Liver (tissue), 9 donors: ENCODE results near the gene RESF1. TPM values are rescaled to one million over a fixed set of nuclear protein-coding genes. Genes with fewer than 3 reads are reported as not detected.
"Not testable (repeated sequence)": the region's sequence is repeated elsewhere in the genome, so short reads cannot be mapped to it uniquely, and the experiment has no call there.

ENCODE experiments used
- DNase-seq: peaks from one replicate; pipeline ENCODE4 v3.0.0-alpha.2; 2017; ENCODE audit warnings: low spot score
- H3K27ac ChIP-seq, 2 donors: one replicate each; pipeline ENCODE4 v1.7.0; 2013; ENCODE audit warnings: inconsistent platforms in 2 of 2, low read length in 2 of 2, control low read depth in 1 of 2, low read depth in 1 of 2, mild to moderate bottlenecking in 1 of 2
- H3K27me3 ChIP-seq, 4 donors: one replicate each; pipeline versions ENCODE4 v1.6.1 to v1.7.0; 2013; ENCODE audit warnings: low read length in 3 of 4, inconsistent platforms in 1 of 4, mild to moderate bottlenecking in 1 of 4, moderate library complexity in 1 of 4; ENCODE audit not compliant: control insufficient read depth in 4 of 4, insufficient read depth in 4 of 4
- H3K36me3 ChIP-seq, 4 donors: one replicate each; pipeline versions ENCODE4 v1.6.1 to v1.7.0; 2013; ENCODE audit warnings: low read length in 3 of 4, mild to moderate bottlenecking in 3 of 4, low read depth in 1 of 4, moderate library complexity in 1 of 4; ENCODE audit not compliant: control insufficient read depth in 4 of 4, insufficient read depth in 3 of 4
- H3K4me1 ChIP-seq, 4 donors: one replicate each; pipeline versions ENCODE4 v1.6.1 to v1.7.0; 2013; ENCODE audit warnings: low read length in 3 of 4, mild to moderate bottlenecking in 3 of 4, moderate library complexity in 1 of 4; ENCODE audit not compliant: control insufficient read depth in 4 of 4, insufficient read depth in 4 of 4
- H3K4me3 ChIP-seq, 3 donors: one replicate each; pipeline versions ENCODE4 v1.6.1 to v1.7.0; 2013; ENCODE audit warnings: low read length in 3 of 3, control low read depth in 1 of 3, low read depth in 1 of 3, mild to moderate bottlenecking in 1 of 3
- H3K9ac ChIP-seq, 2 donors: one replicate each; pipeline ENCODE4 v1.7.0; 2013; ENCODE audit warnings: low read length in 2 of 2, mild to moderate bottlenecking in 2 of 2, moderate library complexity in 2 of 2, control low read depth in 1 of 2, low read depth in 1 of 2
- H3K9me3 ChIP-seq, 4 donors: one replicate each; pipeline versions ENCODE4 v1.6.1 to v1.7.0; 2013; ENCODE audit warnings: low read length in 3 of 4; ENCODE audit not compliant: control insufficient read depth in 4 of 4
- ATF3 ChIP-seq: IDR thresholded peaks from 2 replicates; pipeline ENCODE4 v1.6.1; 2016; ENCODE audit warnings: antibody characterized with exemption
- EGR1 ChIP-seq, 2 donors: IDR thresholded peaks; 2 replicates each; pipeline ENCODE4 v1.6.1; 2016 to 2018; ENCODE audit warnings: antibody characterized with exemption in 2 of 2, low read depth in 2 of 2
- FOXA1 ChIP-seq: IDR thresholded peaks from 2 replicates; pipeline ENCODE4 v1.6.1; 2016; ENCODE audit warnings: antibody characterized with exemption
- FOXA2 ChIP-seq: IDR thresholded peaks from 2 replicates; pipeline ENCODE4 v1.6.1; 2016; ENCODE audit warnings: antibody characterized with exemption
- GABPA ChIP-seq, 2 donors: IDR thresholded peaks in 1 of 2; conservative IDR thresholded peaks in 1 of 2; 2 replicates each; pipeline ENCODE4 v1.6.1; 2016; ENCODE audit warnings: antibody characterized with exemption in 2 of 2, mild to moderate bottlenecking in 1 of 2, moderate library complexity in 1 of 2
- HNF4A ChIP-seq, 2 donors: conservative IDR thresholded peaks; 2 replicates each; pipeline ENCODE4 v1.6.1; 2016; ENCODE audit warnings: antibody characterized with exemption in 2 of 2, mild to moderate bottlenecking in 2 of 2
- HNF4G ChIP-seq: IDR thresholded peaks from 2 replicates; pipeline ENCODE4 v1.6.1; 2016; ENCODE audit warnings: antibody characterized with exemption
- JUND ChIP-seq, 2 donors: IDR thresholded peaks; 2 replicates each; pipeline ENCODE4 v1.6.1; 2016; ENCODE audit warnings: antibody characterized with exemption in 2 of 2
- MAX ChIP-seq: IDR thresholded peaks from 2 replicates; pipeline ENCODE4 v1.6.1; 2016; ENCODE audit warnings: antibody characterized with exemption
- NR2F2 ChIP-seq: IDR thresholded peaks from 2 replicates; pipeline ENCODE4 v1.6.1; 2016; ENCODE audit warnings: antibody characterized with exemption
- RAD21 ChIP-seq, 2 donors: IDR thresholded peaks; 2 replicates each; pipeline ENCODE4 v1.6.1; 2016; ENCODE audit warnings: antibody characterized with exemption in 2 of 2, mild to moderate bottlenecking in 2 of 2
- REST ChIP-seq: IDR thresholded peaks from 2 replicates; pipeline ENCODE4 v1.6.1; 2016; ENCODE audit warnings: antibody characterized with exemption, mild to moderate bottlenecking
- RXRA ChIP-seq, 2 donors: IDR thresholded peaks; 2 replicates each; pipeline ENCODE4 v1.6.1; 2017 to 2018; ENCODE audit warnings: antibody characterized with exemption in 2 of 2, mild to moderate bottlenecking in 1 of 2
- SP1 ChIP-seq: IDR thresholded peaks from 2 replicates; pipeline ENCODE4 v1.6.1; 2018; ENCODE audit warnings: antibody characterized with exemption, mild to moderate bottlenecking
- YY1 ChIP-seq: IDR thresholded peaks from 2 replicates; pipeline ENCODE4 v1.6.1; 2016; ENCODE audit warnings: antibody characterized with exemption, mild to moderate bottlenecking
- ZBTB33 ChIP-seq: IDR thresholded peaks from 2 replicates; pipeline ENCODE4 v1.6.1; 2016; ENCODE audit warnings: antibody characterized with exemption
- WGBS: extraction: QIAGEN DNeasy Blood & Tissue Kit; methylation state at CpG from one replicate; pipeline ENCODE4 v1.1.7; 2013; 5-methylcytosine and 5-hydroxymethylcytosine counted together
- polyA plus RNA-seq, 2 donors: library from polyadenylated mRNA; stranded (reverse) in 1 of 2; unstranded in 1 of 2; fragments of 200-250 nt in 1 of 2; fragments of >200 nt in 1 of 2; fragmentation: Nextera tagmentation in 1 of 2; extraction: Ambion mirVana in 1 of 2; gene quantifications; one replicate each; pipeline versions ENCODE4 v1.2.1 to v1.2.3, GENCODE V29; 2013 to 2015
- total RNA-seq, 2 donors: library from RNA; depleted of rRNA; stranded (reverse); fragments of >200 nt; gene quantifications; one replicate each; pipeline ENCODE4 v1.2.3, GENCODE V29; 2014
- donor health status: healthy.
- donor health status: healthy.
- donor health status: healthy.
- donor health status: healthy.
- donor health status: healthy.

The RESF1 gene
- total and polyA plus RNA-seq, 4 donors = 19.5 to 69.7 (median 37.2) TPM

GRCh38 chr12:31947971-31948370, 11.2 kb upstream of the RESF1 start:
- peaks cover 0 to 5% (median 0%) of the 10 kb centered on the region in 4 donors for H3K36me3 ChIP-seq
- WGBS = 93% methylated on average over 6 of the region's 6 CpGs
- H3K27me3 ChIP-seq = no peaks in the 10 kb centered on the region
- H3K4me1 ChIP-seq = peaks cover 0 to 5% (median 0%) of the 10 kb centered on the region in 4 donors
- H3K9me3 ChIP-seq = peaks cover 0 to 6% (median 2%) of the 10 kb centered on the region in 4 donors
- H3K4me3 ChIP-seq = peak overlapping the region in 1 of 3 donors; percentile 7
- no peak overlapping the region for H3K9ac ChIP-seq
- DNase-seq = no peak
- no peak overlapping the region for H3K27ac ChIP-seq
- no peak for TF ChIP-seq FOXA1
- no peak for TF ChIP-seq FOXA2
- TF ChIP-seq RAD21 (IDR thresholded peaks at IDR 0.05) = no peak

DNA sequence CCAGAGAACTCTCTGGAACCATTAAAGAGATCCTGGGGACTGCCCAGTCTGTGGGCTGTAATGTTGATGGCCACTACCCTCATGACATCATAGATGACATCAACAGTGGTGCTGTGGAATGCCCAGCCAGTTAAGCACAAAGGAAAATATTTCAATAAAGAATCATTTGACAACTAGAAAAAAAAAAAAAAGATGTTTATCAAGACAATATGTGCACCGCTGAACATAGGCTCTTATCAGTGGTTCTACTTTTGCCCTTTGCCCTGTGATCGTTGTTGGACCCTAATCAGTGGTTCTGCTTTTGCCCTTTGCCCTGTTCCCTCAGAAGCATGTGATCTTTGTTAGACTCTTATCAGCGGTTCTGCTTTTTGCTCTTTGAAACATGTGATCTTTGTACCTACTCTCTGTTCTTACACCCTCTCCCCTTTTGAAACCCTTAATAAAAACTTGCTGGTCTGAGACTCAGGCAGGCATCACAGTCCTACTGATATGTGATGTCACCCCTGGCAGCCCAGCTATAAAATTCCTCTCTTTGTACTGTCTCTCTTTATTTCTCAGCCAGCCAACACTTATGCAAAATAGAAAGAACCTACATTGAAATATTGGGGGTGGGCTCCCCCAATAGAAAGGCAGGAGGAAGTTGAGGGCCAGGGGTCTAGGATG, 10.4 kb upstream of the RESF1 start:
- DNase-seq, H3K9me3 ChIP-seq, H3K36me3 ChIP-seq, H3K9ac ChIP-seq, H3K27me3 ChIP-seq, H3K4me1 ChIP-seq, H3K4me3 ChIP-seq: not testable (repeated sequence)
- whole genome bisulfite sequencing = 33% methylated on average over 3 of the region's 3 CpGs
- H3K27ac ChIP-seq = peak overlapping the region; percentile 33 to 56
- peak; percentile 68 for TF ChIP-seq YY1
- peak; percentile 60 to 66 for TF ChIP-seq RAD21 (IDR thresholded peaks at IDR 0.05)
- peak; percentile 60 for TF ChIP-seq FOXA2
- TF ChIP-seq ATF3 = peak; percentile 82
- peak; percentile 88 to 91 for TF ChIP-seq JUND (IDR thresholded peaks at IDR 0.05)
- TF ChIP-seq NR2F2 = peak; percentile 87
- peak; percentile 59 for TF ChIP-seq REST
- TF ChIP-seq HNF4G = peak; percentile 99
- peak in 1 of 2 donors; percentile 78 for TF ChIP-seq EGR1 (IDR thresholded peaks at IDR 0.05; ENCODE audit: low read depth in 2 of 2)
- peak; percentile 93 to 96 for TF ChIP-seq RXRA (IDR thresholded peaks at IDR 0.05)
- peak; percentile 97 for TF ChIP-seq SP1
- peak; percentile 99 for TF ChIP-seq HNF4A (conservative IDR thresholded peaks at IDR 0.05)
- TF ChIP-seq FOXA1 = peak; percentile 66
- TF ChIP-seq GABPA (IDR thresholded peaks at IDR 0.05 in 1 of 2, conservative IDR thresholded peaks at IDR 0.05 in 1 of 2) = peak in 1 of 2 donors; percentile 32
- peak; percentile 88 for TF ChIP-seq MAX
- TF ChIP-seq ZBTB33 = peak; percentile 93
